ELF-1 (cell line): ENCODE results near the gene MMAB.
A peak's percentile ranks its signal among the peaks of the same experiment; 100 is the strongest.

Experiments
- DNase-seq: peaks from one replicate; pipeline ENCODE4 v3.0.0-alpha.2; 2016; ENCODE audit warnings: low read depth, low spot score

Gene MMAB

GRCh38 chr12:109540526-109541412, 32.5 kb downstream of the MMAB start:
- DNase-seq = no peak

DNA sequence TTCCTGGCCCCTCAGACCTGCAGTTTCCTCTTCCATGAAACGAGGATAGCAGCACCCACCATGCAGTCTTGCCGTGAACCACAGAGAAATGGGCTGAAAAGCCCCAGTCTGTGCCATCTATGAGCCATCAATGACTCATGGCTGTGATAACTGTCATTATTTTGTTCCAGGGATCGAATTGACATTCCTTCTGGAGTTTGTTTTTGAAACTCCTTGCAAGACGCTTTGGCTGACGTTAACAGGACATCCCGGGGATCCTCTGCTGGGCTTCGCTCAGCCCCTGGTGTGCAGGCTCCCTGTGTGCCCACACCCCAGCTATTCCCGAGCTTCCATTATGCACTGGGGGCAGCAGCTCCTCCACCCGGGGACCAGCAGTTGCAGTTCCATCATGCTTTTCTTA, 33.8 kb downstream of the MMAB start:
- DNase-seq = no peak

DNA sequence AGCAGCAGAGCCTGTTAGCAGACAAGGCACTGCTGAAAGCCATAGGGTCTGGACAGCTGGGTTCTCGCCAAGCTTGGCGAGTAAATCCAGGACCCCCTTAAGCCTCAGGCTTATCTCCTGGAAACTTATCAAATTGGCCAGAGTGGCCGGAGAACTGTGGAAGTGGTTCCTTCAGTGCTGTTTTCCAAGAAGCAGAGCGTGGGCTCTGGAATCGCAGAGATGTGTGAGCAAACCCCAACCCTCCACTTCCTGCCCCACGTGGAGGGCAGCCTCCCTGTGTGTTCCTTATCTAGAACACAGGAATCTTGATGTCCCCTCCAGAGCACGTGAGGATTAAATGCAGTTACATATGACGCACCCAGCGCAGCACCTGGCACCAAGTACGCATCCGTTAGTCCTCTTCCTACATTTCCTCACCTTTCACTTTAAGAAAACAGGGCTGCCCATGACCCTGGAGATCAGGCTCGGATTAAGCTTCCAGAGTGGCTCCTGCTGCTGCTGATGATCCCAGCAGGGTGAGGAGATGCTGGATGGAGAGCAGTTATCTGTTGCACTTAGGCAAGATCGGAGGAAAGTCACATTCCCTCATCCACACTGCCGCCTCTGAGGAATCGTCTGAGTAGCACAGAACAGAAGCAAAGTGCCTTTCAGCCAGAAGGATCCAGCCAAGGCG, 35.0 kb downstream of the MMAB start:
- peak; percentile 60 for DNase-seq

DNA sequence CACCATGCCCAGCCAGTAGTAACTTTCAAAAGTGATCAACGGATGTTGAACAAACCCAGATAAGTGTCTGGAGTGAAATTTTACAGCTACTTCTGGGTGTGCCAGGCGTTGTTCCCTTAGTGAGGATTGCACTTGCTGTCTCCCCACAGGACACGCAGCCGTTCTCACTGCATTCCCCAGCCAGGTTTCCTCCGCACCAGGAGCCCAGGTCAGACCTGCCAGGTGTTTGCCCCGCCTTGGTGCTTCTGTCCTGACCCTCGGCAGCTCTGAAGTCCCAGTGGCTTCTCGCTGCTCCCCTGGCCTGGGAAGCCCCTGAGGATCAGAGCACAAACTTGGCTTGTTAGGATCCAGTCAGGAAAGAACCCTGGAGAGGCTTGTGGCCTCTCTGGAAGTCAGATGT, 36.2 kb downstream of the MMAB start:
- no peak for DNase-seq

DNA sequence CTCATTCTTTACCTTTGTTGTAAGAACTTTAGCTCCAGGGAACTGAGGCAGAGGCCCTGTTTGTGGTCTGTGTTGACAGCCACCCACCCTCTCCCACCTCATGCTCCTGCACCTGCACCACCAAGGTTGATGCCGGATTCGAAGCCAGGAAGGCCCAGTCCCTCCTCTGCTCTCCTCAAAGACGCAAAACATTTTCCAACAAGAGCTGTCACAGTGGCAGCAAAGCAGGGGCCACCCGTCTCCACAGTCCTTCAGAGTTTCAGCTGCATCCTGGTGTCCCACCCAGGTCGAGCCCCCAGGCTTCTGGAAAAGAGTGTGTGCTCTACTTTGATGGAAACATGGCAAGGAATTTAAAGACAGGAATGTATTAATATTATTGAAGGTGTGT, 37.4 kb downstream of the MMAB start:
- DNase-seq = no peak

GRCh38 chr12:109535231-109535862, 38.0 kb downstream of the MMAB start:
- DNase-seq = no peak

DNA sequence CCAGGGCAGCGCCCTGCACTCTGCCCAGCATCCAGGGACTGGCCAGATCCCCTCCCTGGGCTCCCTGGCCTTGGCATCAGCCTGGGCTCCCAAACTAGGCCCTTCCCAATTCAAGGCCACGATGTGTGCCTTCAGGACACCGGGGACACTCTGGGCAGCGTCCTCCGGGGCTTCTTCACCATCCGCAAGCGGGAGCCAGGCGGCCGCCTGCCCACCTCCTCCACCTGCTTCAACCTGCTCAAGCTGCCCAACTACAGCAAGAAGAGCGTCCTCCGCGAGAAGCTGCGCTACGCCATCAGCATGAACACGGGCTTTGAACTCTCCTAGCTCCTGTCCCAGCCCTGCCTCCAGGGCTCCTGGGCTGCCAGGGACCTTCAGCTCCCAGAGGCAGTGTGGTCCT, 38.8 kb downstream of the MMAB start:
- DNase-seq = no peak

DNA sequence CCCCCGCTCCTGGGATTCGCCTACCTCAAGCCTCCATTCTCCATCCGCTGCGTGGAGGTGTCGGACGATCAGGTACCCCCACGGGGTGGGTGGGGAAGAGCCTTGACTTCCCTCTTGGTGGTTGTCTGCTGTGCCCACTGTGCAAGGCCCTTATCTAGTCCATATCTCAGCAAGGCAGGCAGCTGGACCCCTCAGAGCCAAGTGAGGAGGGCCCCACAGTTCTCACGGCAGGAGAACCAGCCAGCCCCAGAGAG, 39.9 kb downstream of the MMAB start:
- DNase-seq = no peak

DNA sequence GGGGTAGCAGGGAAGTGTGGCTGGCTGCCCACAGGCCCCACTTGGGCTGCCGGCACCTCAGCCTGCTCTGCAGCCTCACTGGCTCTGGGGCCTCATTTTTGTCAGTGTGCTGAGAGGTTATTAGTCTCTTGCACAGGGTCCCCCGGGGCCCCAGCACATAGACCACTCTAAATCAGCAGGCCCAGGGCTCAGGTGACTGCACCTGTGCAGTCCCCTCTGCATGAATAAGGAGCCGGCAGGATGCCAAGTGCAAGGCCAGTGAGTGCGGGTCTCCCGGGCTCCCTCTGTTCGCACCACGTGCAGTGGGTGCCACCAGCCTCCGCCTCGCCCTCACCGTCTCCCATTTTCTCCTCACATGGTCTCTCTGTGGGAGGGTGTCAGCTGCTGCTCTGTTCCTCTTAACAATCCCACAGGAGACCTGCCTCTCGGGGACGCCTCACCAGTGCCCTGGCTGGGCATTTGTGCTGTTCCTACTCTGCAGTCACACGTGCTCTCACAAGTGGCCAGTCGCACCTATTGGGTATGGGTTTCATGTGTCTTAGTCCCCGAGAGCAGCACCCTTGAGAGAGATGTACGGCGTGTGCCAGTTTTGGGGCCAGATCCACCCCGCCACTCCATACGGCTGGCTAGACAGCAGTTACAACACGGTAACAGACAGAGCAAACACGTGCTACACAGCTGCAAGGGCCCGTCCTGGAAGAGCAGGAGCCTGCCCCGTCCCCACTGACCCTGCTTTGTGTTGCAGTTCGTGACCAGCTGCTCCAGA, 40.4 kb downstream of the MMAB start:
- DNase-seq = no peak

DNA sequence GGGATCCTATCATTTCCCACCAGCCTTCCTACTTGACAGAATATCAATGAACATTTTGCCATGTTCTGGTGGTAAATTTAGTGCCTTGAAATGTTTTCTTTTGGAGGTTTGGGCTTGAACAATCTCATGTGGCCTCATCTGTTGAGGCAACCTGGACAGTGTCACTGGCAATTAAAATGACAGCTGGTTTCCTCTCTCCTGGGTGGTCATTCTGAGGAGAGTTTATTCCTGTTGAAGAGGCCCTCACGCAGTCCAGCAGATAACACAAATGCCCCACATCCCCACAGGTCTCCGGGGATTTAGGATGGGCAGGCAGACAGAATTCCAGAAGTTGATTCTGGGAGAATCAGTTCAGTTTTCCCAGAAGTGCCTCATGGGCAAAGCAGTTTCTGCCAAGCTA, 41.9 kb downstream of the MMAB start:
- DNase-seq = peak; percentile 19

- DNase-seq = peak; percentile 71
Measured at GRCh38 chr12:109529691-109530640, 43.3 kb downstream of the MMAB start.

DNA sequence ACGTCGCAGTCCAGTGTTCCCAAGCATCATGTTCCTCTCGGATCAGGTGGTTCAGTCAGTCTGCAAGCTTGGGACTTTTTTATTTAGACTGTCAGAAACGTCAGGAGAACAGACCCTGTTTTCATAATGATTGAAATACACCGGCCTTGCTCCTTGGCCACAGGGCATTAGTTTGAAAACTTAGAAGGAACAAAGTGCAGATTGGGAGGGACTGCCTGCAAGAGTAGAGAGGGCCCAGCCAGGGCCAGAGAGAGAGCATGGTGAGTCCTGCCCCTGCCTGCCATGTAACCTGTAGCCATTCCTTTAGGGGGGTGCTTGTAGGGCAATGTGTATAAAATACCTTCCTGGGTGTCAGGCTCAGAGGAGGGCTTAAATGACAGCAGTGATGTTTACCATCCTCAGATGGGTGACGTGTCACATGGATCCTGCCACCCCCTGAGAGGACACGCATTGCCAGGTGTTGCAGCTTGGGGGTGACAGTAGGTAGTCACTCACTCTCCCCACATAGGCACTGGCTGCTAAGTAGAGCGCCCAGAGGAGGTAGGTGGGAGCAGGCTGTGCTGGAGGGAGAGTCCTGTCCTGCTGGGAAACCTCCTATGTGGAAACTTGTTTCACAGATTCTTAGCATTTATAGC, 45.7 kb downstream of the MMAB start:
- no peak for DNase-seq

- DNase-seq = peak; percentile 24
Measured at GRCh38 chr12:109525279-109525585, 48.1 kb downstream of the MMAB start.

GRCh38 chr12:109524466-109525278, 48.6 kb downstream of the MMAB start:
- DNase-seq = no peak

GRCh38 chr12:109523504-109523903, 49.8 kb downstream of the MMAB start:
- DNase-seq = no peak

- DNase-seq = no peak
Measured at GRCh38 chr12:109523071-109523470, 50.2 kb downstream of the MMAB start.

GRCh38 chr12:109521831-109522230, 51.5 kb downstream of the MMAB start:
- no peak for DNase-seq

DNA sequence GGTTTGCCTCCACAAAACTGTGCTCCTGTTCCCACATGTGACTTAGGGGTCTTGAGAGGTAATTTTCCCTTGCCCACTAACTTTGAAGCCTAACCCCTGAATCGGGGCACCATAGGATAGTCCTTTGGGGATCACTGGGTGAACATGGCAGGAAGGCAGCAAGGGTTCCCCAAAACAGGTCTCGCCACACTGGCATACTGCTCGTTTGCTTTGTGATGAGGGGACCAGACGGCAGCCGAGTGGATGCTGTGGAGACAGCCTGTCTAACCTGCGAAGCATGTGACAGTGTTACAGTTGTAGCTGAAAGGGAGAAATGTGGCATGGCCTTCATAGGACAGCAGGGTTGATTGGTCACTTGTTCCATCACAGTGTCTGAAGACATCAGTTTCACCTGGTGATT, 53.5 kb downstream of the MMAB start:
- no peak for DNase-seq

- DNase-seq = peak; percentile 65
Measured at GRCh38 chr12:109518820-109519665, 54.3 kb downstream of the MMAB start.
